ENCODE data around the gene DAZAP2.

DNA sequence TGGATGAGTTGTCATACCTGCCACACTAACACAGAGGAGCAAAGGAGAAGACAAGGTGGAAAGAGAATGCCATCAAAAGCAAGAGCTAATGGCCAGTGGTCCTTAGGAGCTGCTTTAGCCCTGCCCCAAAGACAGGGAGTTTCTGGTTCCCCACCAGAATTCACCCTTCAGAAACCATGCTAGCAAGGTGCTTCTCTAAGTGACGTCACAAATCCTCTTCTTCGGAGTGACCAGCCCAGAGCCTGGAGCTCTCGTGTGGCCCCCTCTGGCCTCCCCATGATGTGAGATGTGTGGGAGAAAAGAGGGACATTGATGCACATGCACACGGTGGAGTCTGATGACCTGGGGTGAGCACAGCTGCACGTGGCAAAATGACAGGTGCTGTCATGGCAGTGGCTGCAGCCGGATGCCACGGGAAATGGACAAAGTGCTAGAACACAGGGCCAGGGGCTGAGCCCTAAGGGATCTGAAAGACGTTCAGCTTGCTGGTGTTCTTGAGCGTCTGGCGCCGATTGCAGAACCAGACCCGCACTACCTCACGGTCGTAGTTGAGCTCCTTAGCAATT, 48.8 kb upstream of the DAZAP2 start:
- TF ChIP-seq EZH2phosphoT487 (IDR thresholded peaks at IDR 0.05; ENCODE audit: low read depth, severe bottlenecking, unreplicated experiment) = no peak
- TF ChIP-seq, protein P1, sequence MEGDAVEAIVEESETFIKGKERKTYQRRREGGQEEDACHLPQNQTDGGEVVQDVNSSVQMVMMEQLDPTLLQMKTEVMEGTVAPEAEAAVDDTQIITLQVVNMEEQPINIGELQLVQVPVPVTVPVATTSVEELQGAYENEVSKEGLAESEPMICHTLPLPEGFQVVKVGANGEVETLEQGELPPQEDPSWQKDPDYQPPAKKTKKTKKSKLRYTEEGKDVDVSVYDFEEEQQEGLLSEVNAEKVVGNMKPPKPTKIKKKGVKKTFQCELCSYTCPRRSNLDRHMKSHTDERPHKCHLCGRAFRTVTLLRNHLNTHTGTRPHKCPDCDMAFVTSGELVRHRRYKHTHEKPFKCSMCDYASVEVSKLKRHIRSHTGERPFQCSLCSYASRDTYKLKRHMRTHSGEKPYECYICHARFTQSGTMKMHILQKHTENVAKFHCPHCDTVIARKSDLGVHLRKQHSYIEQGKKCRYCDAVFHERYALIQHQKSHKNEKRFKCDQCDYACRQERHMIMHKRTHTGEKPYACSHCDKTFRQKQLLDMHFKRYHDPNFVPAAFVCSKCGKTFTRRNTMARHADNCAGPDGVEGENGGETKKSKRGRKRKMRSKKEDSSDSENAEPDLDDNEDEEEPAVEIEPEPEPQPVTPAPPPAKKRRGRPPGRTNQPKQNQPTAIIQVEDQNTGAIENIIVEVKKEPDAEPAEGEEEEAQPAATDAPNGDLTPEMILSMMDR (IDR thresholded peaks at IDR 0.05; ENCODE audit: poor library complexity) = no peak

All from hepatocyte (in vitro differentiated cells).